ENCODE results near the gene KCP.

DNA sequence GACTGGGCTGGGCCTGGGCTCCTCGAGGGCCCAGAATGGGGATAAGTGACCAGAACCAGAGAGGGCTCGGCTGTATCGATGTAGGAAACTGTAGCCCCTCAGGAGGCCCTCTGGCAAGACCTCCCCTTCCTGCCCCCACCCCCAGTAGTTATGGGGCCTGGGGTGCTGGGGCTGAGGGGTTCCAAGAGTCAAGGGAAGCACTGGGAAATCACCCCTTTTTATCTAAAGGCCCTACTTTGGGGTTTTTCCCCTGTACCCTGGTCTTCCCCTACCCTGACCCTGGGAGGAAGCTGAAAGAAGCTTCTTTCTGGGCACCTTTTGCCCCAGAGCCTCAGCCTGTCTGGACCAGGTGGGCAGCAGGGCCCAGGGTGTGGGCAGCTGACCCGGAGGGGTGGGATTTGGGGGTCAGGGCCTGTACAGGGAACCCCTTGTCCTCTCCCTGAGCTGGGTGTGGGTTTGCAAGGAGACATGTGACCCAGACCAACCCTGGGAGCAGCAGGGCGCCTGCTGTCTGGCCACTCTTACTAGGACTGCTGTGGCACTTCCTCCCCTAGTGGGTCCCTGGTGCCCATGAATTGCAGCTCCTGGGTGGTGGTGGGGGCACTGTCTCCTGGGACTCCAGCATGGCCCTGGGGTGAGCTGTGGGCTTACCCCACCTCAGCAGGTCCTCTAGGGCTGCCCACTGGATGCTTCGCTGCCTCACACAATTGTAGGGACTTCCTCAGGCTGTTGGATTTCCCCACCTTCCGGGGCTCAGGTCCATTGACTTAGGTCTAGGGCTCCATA, 28.8 kb upstream of the KCP start:
- TF ChIP-seq, protein P1, sequence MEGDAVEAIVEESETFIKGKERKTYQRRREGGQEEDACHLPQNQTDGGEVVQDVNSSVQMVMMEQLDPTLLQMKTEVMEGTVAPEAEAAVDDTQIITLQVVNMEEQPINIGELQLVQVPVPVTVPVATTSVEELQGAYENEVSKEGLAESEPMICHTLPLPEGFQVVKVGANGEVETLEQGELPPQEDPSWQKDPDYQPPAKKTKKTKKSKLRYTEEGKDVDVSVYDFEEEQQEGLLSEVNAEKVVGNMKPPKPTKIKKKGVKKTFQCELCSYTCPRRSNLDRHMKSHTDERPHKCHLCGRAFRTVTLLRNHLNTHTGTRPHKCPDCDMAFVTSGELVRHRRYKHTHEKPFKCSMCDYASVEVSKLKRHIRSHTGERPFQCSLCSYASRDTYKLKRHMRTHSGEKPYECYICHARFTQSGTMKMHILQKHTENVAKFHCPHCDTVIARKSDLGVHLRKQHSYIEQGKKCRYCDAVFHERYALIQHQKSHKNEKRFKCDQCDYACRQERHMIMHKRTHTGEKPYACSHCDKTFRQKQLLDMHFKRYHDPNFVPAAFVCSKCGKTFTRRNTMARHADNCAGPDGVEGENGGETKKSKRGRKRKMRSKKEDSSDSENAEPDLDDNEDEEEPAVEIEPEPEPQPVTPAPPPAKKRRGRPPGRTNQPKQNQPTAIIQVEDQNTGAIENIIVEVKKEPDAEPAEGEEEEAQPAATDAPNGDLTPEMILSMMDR (conservative IDR thresholded peaks at IDR 0.05; ENCODE audit: low read length), result no peak
- no peak for TF ChIP-seq EZH2phosphoT487 (IDR thresholded peaks at IDR 0.05; ENCODE audit: borderline replicate concordance)
